Gastrocnemius medialis (tissue), 4 donors: ENCODE data around the gene TPX2. TPM values are rescaled to one million over a fixed set of nuclear protein-coding genes. Genes with fewer than 3 reads are reported as not detected.

ENCODE experiments used
- ATAC-seq, 2 donors: fragments of 150-250 bp; one replicate each; pipeline ENCODE4 v1.9.1; 2016
- DNase-seq, 2 donors: peaks; one replicate each; pipeline ENCODE4 v3.0.0-alpha.2; 2019
- H3K27ac ChIP-seq, 4 donors: fragments of 200-600 bp; sonication (generic); 1 replicate in 1 of 4; 2 replicates in 3 of 4; pipeline ENCODE4 v1.5.1; 2016 to 2018; ENCODE audit warnings: mild to moderate bottlenecking in 2 of 4, moderate library complexity in 1 of 4
- H3K27me3 ChIP-seq, 3 donors: fragments of 200-600 bp; sonication (generic) in 2 of 3; 1 replicate in 1 of 3; 2 replicates in 2 of 3; pipeline versions ENCODE4 v1.5.1 to v1.6.0; 2016 to 2019; ENCODE audit warnings: mild to moderate bottlenecking in 1 of 3, moderate library complexity in 1 of 3
- H3K36me3 ChIP-seq, 2 donors: fragments of 200-600 bp; sonication (generic) in 1 of 2; one replicate each; pipeline ENCODE4 v1.5.1; 2017 to 2018
- H3K4me1 ChIP-seq, 2 donors: fragments of 200-600 bp; sonication (generic) in 1 of 2; one replicate each; pipeline ENCODE4 v1.5.1; 2016 to 2017; ENCODE audit warnings: mild to moderate bottlenecking in 2 of 2
- H3K4me3 ChIP-seq, 4 donors: fragments of 200-600 bp; sonication (generic) in 3 of 4; 1 replicate in 1 of 4; 2 replicates in 3 of 4; pipeline ENCODE4 v1.5.1; 2016 to 2019; ENCODE audit warnings: mild to moderate bottlenecking in 2 of 4
- H3K9me3 ChIP-seq, 3 donors: fragments of 200-600 bp; sonication (generic) in 2 of 3; 1 replicate in 1 of 3; 2 replicates in 2 of 3; pipeline ENCODE4 v1.5.1; 2016 to 2019
- CTCF ChIP-seq, 5 experiments: fragments of 450-650 bp in 3 of 5; fragments of 200-600 bp in 2 of 5; sonication (generic) in 2 of 5; IDR thresholded peaks in 4 of 5; conservative IDR thresholded peaks in 1 of 5; 1 replicate in 4 of 5; 2 replicates in 1 of 5; pipeline ENCODE4 v1.5.1; 2016 to 2019; ENCODE audit warnings: antibody characterized with exemption in 5 of 5, mild to moderate bottlenecking in 3 of 5, moderate library complexity in 3 of 5
- POLR2A ChIP-seq, 2 donors: fragments of 450-650 bp; IDR thresholded peaks; one replicate each; pipeline ENCODE4 v1.6.1; 2017; ENCODE audit warnings: antibody characterized with exemption in 2 of 2, mild to moderate bottlenecking in 2 of 2, moderate library complexity in 2 of 2
- in situ Hi-C, 4 donors: fragments of 200-750 bp; cut with MboI; loops; one replicate each; pipeline versions ENCODE4 v1.15.0 to v1.8.0; 2017; ENCODE audit warnings: low sequenced_read_pairs in 4 of 4
- intact Hi-C: fragments of 100-400 bp; cut with DNase I; formaldehyde crosslinking; loops from one replicate; pipeline ENCODE4 v1.15.1; 2023; ENCODE audit warnings: low total_unique reads
- total RNA-seq, 4 donors: library from RNA; depleted of rRNA; stranded (reverse); fragments of >200 nt; gene quantifications; one replicate each; pipeline versions ENCODE4 v1.1.0 to v1.2.3, GENCODE V29; 2016

The TPX2 gene
- total RNA-seq, 4 donors from 2014 or later = 0.46 to 1.9 (median 1.0) TPM

DNA sequence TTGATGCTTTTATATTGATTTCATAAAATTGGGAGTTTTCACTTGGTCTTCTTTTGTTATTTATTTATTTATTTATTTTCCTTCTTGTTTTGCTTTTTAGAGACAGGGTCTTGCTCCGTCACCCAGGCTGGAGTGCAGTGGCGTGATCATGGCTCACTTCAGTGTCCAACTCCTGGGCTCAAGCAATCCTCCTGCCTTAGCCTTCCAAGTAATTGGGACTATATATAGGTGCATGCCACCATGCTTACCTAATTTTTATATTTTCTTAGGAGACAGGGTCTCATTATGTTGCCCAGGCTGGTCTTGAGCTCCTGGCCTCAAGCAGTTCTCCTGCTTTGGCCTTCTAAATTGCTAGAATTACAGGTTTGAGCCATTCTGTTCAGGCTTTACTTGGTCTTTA is 41.7 kb downstream of the TPX2 start:
- no peak for ATAC-seq
- no peak for TF ChIP-seq POLR2A (IDR thresholded peaks at IDR 0.05)
- TF ChIP-seq CTCF (IDR thresholded peaks at IDR 0.05 in 4 of 5, conservative IDR thresholded peaks at IDR 0.05 in 1 of 5) = no peak
- in situ Hi-C loops = no loop called here

GRCh38 chr20:31781945-31782344 is 42.9 kb downstream of the TPX2 start:
- DNase-seq (no peak), ATAC-seq (no peak)
- Histone ChIP-seq H3K9me3 (no peaks in the 10 kb centered on the region), H3K27ac (no peak overlapping the region), H3K4me1 (peaks cover 0 to 5% of the 10 kb centered on the region in 2 donors), H3K27me3 (no peaks in the 10 kb centered on the region), H3K4me3 (no peak overlapping the region), H3K36me3 (no peaks in the 10 kb centered on the region)
- in situ Hi-C loops (no loop called here), intact Hi-C loops (no loop called here)
- TF ChIP-seq CTCF (IDR thresholded peaks at IDR 0.05 in 4 of 5, conservative IDR thresholded peaks at IDR 0.05 in 1 of 5) (no peak), POLR2A (IDR thresholded peaks at IDR 0.05) (no peak)

More for the DNA sequence above, 41.7 kb downstream of the TPX2 start:
- H3K36me3 ChIP-seq = no peaks in the 10 kb centered on the region
- H3K4me1 ChIP-seq = peaks cover 0 to 5% of the 10 kb centered on the region in 2 donors
- DNase-seq = no peak
- no peak overlapping the region for H3K27ac ChIP-seq
- H3K4me3 ChIP-seq = no peak overlapping the region
- H3K27me3 ChIP-seq = no peaks in the 10 kb centered on the region
- intact Hi-C loops = no loop called here
- no peaks in the 10 kb centered on the region for H3K9me3 ChIP-seq

DNA sequence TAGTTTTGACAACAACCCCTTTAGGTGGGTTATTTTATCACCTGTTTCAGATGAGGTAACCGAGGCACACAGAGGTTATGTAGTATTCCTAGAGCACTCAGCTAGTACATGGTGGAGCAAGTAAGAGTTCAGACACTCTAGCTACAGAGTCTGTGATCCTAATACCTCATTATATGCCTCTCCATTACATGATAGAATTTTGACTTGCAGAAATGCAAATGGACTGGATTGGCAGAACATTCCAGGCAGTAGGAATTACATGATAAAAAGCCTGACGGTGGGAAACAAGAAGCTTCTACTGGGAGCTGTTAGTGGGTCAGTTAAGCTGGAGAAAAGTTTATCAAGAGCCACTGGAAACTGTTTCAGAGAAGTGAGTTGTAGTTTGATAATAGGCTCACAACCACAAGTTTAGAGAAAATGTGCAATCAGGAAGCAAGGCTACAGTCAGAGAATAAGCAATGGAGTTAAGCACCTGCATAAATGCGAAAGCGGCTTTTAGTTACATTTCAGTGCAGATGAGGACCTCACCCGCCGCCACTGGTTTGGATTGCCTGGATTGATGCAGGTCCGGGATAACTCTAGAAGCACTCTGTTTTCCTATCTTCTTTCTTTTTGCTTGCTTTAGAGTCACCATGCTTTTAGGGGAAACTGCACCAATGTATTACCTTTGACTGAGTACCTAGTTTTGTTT is 45.4 kb downstream of the TPX2 start:
- H3K36me3 ChIP-seq = no peaks in the 10 kb centered on the region
- ATAC-seq = no peak
- in situ Hi-C loops = no loop called here

DNA sequence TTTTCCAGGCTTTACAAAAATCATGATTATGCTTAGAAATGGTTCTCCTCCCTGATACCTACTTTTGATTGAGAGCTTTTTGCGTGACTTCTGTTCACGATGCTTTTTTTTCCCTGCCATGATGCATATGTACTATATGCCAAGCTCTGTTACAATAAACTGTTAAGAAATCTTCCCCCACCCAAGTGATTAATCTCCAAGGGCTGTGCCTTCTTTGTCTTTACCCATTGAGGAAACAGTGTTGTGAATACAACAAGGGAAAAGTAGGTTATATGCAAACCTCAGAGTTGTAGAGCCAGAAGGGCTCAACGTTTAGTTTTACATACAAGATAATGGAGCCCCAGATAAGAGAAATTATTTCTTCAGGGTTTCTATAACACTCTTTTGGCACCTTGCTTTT is 46.0 kb downstream of the TPX2 start:
- H3K4me3 ChIP-seq = no peak overlapping the region
- intact Hi-C loops = loop anchor here (5.0 kb wide), 1 partner anchor 38 kb away; no protein-coding TSS in a partner anchor
- no peak for TF ChIP-seq CTCF (IDR thresholded peaks at IDR 0.05 in 4 of 5, conservative IDR thresholded peaks at IDR 0.05 in 1 of 5)
- no peak for TF ChIP-seq POLR2A (IDR thresholded peaks at IDR 0.05)
- H3K27ac ChIP-seq = no peak overlapping the region
- DNase-seq (no peak), ATAC-seq (no peak)
- peaks cover 5 to 6% of the 10 kb centered on the region in 2 donors for H3K4me1 ChIP-seq
- no peaks in the 10 kb centered on the region for H3K36me3 ChIP-seq
- no peaks in the 10 kb centered on the region for H3K27me3 ChIP-seq
- no peaks in the 10 kb centered on the region for H3K9me3 ChIP-seq
- in situ Hi-C loops = no loop called here

More for the DNA sequence above, 45.4 kb downstream of the TPX2 start:
- Histone ChIP-seq H3K4me3 (no peak overlapping the region), H3K27ac (no peak overlapping the region), H3K4me1 (peaks cover 5 to 6% of the 10 kb centered on the region in 2 donors), H3K27me3 (no peaks in the 10 kb centered on the region), H3K9me3 (no peaks in the 10 kb centered on the region)
- TF ChIP-seq POLR2A (IDR thresholded peaks at IDR 0.05) (no peak), CTCF (IDR thresholded peaks at IDR 0.05 in 4 of 5, conservative IDR thresholded peaks at IDR 0.05 in 1 of 5) (no peak)
- DNase-seq = no peak
- intact Hi-C loops = loop anchor here (5.0 kb wide), 1 partner anchor 37 kb away; no protein-coding TSS in a partner anchor
